Measurements from ENCODE around the gene MAEA.

Gene MAEA

GRCh38 chr4:1276984-1277383, 12.7 kb upstream of the MAEA start:
- H3K4me3 ChIP-seq (ENCODE audit: control insufficient read depth, low read depth, low read length): no peak overlapping the region
- DNase-seq (ENCODE audit: low read depth): no peak
- no peak for TF ChIP-seq CTCF (IDR thresholded peaks at IDR 0.05; ENCODE audit: control insufficient read depth, insufficient read depth, low read depth, low read length, missing control alignments)

GRCh38 chr4:1277667-1278665, 11.7 kb upstream of the MAEA start:
- no peak overlapping the region for H3K4me3 ChIP-seq (ENCODE audit: control insufficient read depth, low read depth, low read length)
- DNase-seq (ENCODE audit: low read depth): no peak
- peak; percentile 9 for TF ChIP-seq CTCF (IDR thresholded peaks at IDR 0.05; ENCODE audit: control insufficient read depth, insufficient read depth, low read depth, low read length, missing control alignments)

- no peak for TF ChIP-seq CTCF (IDR thresholded peaks at IDR 0.05; ENCODE audit: control insufficient read depth, insufficient read depth, low read depth, low read length, missing control alignments)
- no peak overlapping the region for H3K4me3 ChIP-seq (ENCODE audit: control insufficient read depth, low read depth, low read length)
- DNase-seq (ENCODE audit: low read depth): no peak
Measured at GRCh38 chr4:1279253-1279652, 10.4 kb upstream of the MAEA start.

- no peak overlapping the region for H3K4me3 ChIP-seq (ENCODE audit: control insufficient read depth, low read depth, low read length)
- DNase-seq (ENCODE audit: low read depth): no peak
- no peak for TF ChIP-seq CTCF (IDR thresholded peaks at IDR 0.05; ENCODE audit: control insufficient read depth, insufficient read depth, low read depth, low read length, missing control alignments)
Measured at GRCh38 chr4:1283711-1284110, 6.0 kb upstream of the MAEA start.

- no peak for TF ChIP-seq CTCF (IDR thresholded peaks at IDR 0.05; ENCODE audit: control insufficient read depth, insufficient read depth, low read depth, low read length, missing control alignments)
- no peak for DNase-seq (ENCODE audit: low read depth)
- H3K4me3 ChIP-seq (ENCODE audit: control insufficient read depth, low read depth, low read length): no peak overlapping the region
Measured at GRCh38 chr4:1285151-1285789, 4.4 kb upstream of the MAEA start.

- no peak overlapping the region for H3K4me3 ChIP-seq (ENCODE audit: control insufficient read depth, low read depth, low read length)
- TF ChIP-seq CTCF (IDR thresholded peaks at IDR 0.05; ENCODE audit: control insufficient read depth, insufficient read depth, low read depth, low read length, missing control alignments): peak; percentile 33
- DNase-seq (ENCODE audit: low read depth): no peak
Measured at GRCh38 chr4:1285790-1286553, 3.7 kb upstream of the MAEA start.
